NCI-H1694 treated with DMSO at 0.1 percent for 48 hours (cell line): ENCODE results near the gene COL15A1.

Experiments used
- DNase-seq: peaks from one replicate; lab custom pipeline; 2025; lab: John Stamatoyannopoulos, UW

COL15A1 gene

DNA sequence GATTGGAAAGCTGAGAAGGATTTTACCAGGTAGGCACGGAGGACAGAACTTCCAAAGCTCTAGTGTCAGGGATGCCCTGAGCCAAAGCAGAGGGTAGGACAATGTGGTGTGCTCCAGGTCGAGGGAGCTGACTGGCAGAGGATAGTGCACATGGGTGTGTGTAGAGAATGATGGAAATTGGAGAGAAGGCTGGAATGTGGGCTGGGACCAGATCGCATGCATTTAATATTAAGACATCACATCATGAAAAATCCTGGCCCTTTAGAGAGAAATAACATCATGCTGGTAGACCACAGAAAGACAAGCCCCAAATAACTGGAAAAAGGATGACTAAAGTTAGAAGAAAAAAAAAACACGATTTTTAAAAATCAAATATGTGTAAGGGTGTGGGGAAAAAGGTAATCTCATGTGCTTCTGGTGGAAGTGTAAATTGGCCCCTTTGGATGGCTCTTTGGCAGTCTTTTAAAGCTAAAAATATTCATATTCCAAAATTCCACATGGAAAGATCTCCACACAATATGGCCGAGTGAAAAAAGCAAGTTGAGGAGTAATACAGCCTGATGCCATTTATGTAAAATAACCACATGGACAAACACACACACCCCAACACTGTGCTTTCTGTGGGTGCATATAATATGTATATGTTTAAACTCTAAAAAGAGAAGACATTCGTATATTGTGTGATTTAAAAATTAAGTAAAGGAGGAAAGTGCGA lies 94.2 kb downstream of the COL15A1 start:
- peak; percentile 5 for DNase-seq

DNA sequence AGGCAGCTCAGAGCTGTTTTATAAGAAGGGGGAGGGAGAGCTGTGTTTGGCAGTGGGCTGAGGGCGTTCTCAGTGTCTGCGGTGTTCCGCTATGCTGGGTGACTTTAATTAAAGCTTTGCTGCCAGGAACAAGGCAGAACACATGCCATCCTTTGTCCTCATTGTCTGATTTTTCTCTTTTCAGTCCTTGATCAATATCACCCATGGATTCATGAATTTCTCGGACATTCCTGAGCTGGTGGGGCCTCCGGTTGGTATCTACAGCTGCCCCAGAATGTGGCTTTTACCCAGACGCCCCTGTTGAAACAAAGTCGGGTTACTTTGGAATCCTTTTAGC lies 94.7 kb downstream of the COL15A1 start:
- DNase-seq, result no peak

DNA sequence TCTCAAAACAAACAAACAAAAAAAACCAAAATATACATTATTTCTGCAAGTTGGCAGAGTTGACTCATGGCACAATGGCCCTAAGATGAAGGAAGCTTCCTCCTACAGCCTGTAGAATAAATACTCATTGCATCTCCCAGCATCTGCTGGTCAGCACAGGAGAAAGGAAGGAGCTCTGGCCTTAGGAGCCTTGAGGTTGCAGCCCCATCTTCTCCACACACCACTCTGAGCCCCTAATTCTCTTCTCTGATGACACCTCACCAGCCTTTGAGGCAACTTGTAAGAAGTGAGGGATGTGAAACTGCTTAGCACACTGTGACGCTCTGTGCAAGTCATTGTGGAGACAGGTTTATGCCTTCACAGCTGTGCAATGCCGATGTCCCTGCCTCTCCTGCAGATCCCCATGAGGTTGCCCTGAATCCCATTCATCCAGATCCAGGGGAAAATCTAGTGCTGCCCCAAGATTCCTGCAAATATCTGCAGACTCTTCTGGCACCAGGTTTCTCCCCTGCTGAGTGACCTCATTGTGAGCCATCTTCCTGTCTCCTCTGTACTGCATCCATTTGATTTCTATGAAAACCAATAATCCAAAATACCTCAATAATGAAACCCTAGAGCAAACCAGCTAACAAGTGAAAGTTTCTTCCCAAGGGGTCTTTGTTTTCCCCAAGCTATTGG lies 95.9 kb downstream of the COL15A1 start:
- no peak for DNase-seq

DNA sequence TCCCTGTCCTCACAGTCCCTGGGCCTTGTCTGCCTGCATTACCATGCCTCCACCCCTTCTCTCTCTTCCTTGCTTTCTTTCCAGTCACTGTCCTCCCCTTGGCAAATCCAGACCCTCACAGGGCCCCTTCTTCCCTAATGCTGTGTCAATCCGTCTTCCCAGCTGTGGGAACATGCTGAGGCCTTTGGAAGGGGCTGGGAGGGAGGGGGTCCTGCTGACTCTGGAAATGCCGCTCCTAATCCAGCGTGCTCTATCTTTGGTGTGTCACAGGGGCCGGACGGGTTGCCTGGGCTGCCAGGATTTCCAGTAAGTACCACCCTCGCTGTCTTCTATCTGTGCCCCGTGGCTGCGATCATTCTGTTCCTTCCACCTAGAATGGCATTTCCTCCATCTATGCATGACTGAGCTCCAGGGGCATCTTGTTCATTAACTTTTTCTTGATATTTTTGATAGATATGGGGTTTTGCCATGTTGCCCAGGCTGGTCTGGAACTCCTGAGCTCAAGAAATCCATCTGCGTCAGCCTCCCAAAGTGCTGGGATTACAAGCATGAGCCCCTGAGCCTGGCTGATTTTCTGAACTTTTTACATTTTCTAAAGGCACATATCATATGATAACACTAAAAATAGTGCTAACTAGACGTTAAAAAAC lies 96.7 kb downstream of the COL15A1 start:
- DNase-seq, result no peak

DNA sequence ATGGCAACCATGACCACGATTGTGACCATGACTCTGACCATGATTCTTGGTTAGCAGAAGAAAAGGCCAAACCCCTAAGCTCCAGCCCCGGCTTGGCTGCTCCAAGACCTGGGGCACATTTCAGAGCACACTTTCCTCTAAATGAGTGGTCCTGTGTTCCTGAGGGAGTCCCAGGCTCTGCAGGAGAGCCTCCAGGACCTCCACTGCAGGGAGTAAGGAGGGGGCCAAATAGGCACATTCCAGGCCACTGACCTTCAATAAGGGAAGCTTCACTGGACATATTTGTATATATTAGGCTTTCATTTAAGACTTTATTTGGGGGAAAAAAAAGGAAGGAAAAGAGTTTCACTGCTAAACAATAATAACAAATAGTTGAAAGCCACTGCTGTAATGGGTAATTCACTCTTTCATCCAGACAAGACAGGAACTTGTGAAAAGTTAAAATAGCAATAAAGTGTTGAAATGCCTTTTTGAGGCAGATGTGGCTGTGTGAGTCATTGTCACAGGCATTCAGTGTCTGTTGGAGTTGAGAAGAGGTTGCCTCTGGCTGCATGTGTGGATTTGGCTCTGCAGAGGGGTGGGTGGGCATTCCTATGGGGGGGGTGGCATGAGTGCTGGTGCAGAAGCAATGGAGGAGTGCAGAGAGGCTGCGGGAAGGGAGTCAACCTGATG lies 97.3 kb downstream of the COL15A1 start:
- DNase-seq, result no peak

DNA sequence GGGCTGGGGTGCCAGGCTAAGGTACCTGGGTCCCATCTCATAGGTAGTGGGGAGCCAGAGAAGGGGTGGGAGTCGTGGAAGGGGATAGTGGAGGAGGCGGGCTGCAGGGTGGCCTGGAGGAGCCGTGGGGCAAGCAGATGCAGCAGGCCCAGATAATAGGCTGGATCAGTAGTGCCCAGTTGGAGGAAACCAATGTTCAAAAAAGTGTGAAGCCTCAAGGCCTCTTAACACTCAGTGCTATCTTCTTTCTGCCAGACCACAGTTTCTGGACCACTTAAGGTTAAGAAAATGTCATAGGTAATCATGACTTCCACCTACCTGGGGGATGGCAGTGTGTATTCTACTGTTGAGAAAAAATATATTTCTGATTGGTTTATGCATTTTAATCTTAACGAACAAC lies 97.9 kb downstream of the COL15A1 start:
- no peak for DNase-seq

DNA sequence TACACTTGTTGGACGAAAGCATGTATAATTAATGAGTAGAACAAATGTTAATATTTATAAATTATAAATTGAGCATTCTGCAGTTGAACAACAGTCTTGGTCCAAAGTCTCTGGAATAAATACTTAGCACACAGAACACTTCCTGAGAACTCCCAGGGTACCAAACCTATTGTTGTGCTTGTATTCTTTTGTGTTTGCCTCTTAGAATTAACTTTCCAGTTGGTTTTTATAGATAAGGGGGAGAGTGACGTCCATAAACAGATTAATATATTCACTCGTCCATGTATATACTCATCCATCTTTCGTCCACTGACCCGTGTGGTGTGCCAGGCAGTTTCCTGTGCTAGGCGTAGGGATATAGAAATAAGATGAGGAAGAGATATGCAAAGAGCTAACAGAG lies 98.9 kb downstream of the COL15A1 start:
- no peak for DNase-seq

DNA sequence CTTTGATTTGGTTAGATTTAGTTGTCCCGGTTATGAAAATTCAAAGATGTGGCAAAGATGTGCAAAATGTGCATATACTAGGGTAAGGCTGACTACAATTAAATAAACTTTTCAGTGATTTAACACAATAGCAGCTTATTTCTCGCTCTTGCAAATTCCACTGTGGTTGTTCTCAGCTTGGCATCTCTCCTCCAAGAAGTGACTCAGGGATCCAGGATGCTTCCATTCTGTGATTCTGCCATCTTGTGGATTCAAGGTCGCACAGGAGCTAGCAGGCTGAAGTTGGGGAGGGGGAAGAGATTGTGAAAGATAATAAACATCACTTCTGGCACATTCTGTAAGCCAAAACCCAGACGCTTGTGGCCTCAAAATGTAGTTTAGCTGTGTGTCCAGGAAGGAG lies 101.1 kb downstream of the COL15A1 start:
- no peak for DNase-seq

DNA sequence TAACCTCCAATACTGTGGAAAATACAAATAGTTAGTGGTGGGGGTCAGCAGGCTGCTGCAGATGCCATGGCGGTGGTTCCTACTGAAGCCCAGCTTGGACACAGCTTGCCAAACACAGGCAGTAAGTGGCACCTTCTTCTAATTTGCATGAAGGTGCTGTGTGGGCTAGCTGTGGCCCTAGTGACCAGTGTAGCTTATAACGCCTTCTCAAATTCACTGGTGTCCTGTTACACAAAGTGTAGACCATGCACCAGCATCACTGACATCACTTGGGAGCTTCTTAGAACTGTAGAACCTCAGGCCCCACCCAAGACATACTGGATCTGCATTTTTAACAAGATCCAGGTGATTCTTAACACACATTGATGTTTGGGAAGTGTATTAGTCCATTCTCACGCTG lies 102.4 kb downstream of the COL15A1 start:
- DNase-seq, result no peak

DNA sequence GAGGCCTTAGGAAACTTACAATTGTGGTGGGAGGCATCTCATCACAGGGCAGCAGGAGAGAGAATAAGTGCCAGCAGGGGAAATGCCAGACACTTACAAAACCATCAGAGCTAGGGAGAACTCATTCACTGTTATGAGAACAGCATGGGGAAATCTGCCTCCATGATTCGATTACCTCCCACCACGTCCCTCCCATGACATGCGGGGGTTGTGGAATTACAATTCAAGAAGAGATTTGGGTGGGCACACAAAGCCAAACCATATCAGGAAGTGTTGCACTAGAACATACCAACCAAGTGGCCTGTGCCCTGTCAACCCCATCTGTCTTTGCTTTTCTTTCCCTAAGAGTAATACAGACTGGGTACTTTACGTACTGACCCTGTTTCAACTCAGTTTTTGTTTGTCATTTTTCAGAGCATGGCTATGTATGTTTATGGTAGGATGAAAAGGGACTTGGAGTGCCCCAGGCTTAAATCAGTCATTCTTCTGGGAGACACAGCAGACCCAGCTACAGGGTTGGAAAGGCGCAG lies 102.9 kb downstream of the COL15A1 start:
- no peak for DNase-seq

DNA sequence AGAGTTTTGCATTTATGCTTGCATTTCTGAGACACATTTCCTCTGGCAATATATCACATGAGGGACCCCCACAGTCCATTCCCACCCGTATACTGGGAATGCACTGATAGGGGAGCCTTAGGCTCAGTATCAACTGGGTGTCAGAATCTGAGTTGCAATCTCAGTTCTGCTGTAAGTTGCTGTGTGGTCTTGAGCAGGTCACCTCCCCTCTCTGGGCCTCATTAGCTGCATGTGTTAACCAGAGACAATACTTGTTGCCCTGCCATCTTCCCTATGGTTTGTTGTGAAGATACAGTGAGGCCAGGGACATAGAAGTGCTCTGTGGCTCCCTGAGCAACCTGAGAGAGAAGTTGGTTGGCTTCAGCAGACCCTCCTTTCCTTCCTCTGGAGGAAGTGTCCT lies 105.5 kb downstream of the COL15A1 start:
- no peak for DNase-seq

DNA sequence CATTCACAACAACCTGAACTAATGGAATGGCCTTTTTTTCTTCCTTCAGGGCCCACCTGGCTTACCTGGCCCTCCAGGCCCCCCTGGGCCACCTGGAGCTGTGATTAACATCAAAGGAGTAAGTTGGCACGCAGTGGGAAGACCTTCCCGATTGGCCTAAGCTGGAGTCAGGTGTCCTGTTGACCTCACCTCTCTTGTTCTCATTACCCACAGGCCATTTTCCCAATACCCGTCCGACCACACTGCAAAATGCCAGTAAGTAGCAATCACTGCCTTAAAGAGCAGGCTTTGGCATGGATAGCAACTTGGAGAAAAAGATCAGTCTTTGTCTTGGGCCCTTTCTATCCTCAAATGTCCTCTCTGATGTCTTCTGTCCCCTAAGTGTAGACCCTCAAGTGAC lies 105.9 kb downstream of the COL15A1 start:
- no peak for DNase-seq

DNA sequence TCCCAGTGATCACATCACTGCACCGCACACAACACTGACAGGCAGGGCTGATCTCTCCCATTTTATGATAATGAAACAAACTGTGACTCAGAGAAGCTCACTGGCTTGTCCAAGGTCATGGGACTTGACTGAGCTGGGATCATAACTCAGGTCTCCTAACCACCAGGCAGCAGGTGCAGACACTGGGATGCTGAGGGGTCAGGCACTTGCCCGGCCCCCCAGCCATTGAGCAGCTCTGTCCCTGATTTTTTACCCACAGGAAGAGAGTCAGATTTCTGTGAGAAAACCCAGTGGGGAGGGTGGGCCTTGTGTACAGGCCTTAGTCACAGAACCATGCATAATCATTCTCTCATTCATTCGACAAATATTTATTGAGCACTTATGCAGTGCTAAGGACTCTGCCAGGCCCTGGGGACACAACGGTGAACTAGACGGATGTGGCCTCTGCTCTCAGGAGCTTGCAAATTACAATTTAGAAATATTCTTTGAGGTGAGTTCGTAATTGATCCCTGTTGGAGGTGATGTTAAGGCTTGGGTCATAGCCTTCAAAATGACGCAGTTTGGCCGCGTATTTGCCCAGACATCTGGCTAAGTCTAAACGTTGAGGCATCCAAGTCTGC lies 106.7 kb downstream of the COL15A1 start:
- DNase-seq, result no peak

DNA sequence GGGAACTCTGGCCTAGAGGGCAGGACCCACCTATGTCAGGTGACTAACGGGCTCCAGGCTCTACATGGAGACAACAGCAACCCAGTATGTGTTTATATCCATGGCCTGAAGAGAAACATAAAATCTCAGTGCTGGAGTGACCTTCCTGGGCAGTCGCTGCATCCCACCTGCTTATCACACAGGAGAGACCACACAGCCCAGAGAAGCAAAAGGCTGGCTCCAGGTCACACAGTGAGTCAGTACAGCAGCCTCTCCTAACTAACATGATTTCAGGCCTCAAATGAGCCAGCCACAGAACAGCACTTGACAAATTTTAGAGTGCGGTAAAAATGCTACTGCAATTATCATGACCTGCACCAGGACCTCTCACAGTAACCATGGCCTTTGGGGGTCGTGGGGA lies 107.2 kb downstream of the COL15A1 start:
- DNase-seq, result no peak

DNA sequence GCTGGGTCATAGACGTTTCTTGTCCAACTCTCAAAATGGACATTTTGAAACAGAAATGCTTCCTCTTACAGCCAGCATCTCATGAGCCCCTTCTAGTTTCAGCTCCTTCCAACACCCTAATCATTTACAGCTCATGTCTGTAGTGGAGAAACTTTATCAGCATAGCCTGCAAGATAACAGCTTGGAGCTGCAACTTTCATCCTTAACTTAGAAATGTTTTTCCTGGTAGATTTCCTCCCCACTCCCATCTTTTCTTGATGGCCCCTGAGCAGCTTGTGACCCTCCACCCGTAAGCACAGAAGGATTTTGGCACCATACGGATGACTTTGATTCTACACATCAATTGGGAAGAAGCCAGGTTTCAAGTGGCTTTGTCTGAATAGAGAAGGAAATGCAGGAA lies 107.7 kb downstream of the COL15A1 start:
- DNase-seq, result no peak

DNA sequence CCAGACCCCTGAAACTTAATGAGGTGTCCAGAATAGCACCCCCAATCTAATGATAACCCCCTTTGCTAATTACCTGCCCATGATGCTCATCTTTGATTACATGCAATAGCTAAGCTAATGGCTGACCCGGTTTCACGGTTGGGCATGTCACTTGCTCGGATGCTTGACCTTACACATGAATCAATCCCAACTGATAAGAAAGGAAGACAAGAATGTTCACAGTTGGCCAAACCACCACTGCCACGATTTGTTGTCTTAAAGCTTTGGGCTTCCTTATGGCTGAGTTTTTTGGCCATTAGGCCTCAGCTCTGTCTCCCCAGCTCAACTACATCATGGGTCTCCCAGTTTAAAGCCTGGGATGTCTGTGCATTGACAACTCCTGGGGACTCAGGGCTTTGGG lies 108.1 kb downstream of the COL15A1 start:
- DNase-seq, result no peak

DNA sequence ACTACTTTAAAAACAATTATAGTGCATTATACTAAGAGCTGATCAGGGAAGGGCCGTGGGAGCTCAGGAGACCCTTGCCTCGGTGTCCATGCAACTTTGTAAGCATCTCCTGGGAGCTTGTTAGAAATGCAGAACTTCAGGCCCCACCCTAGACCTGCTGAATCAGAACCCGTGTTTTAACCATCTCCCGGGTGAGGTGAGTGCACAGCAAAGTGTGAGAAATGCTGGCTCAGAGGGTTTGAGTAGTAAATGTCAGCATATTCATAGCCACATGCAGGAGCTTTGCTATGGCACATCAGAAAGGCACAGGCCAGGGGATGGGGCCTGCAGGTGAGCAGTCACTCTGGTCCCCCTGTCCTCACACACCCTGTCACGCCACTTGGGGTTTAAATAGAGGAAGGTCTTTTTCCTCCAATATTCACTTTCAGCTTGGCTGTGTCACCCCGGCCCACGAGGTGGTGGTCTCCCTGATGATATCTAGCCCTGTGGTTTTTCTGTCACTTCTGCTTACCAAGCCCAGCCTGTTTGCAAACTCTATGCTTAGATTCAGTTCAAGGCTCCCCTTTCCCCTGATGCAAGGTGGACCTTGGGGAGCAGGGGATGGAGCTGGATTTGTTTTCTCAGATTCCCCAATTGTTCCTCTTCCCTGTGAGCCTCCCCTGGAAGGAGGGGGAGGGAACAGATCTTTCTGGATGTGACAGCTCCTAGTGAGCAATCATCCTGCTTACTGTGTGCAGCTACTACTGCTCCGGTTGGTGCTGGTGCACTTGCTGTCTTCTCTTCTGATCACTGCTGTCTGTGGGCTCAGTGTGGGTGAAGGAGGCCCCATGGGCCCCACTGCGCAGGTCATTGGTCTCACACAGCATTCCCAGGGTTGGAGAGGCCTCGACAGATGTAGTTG lies 109.4 kb downstream of the COL15A1 start:
- DNase-seq, result no peak

DNA sequence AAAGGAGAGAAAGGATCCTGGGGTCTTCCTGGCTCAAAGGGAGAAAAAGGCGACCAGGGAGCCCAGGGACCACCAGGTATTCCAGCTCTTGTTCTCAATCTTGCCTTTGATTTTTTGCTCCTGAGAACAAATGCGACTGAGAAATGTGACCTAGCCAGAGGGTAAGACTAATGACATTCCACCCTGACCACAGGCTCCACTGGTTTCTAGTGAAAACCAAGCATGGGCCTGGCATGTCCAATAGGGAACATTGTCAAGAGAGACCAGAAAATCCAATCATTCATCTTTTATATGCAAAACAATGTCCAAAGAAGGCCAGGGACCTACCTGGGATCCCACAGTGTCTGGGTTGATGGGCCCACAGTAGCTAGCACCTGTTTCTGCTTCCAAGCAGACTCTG lies 110.9 kb downstream of the COL15A1 start:
- no peak for DNase-seq

DNA sequence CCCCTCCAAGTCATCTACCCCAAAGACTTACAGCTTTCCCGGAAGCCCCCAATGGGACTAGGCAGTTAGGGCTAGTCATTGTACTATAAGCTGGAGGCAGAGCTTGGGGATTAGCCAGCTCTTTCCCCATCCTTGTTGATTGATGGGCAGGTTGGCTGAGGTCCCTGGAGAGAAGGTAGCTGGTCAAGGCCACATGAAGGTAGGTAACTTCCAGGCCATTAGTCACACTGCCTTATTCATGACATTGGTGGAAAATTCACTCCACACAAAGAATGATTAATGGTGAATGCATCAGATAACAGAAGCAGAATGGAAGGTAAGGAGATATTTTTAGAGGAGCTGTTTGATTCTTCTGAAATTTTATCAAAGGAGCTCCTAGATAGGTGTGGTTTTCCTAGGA lies 111.7 kb downstream of the COL15A1 start:
- DNase-seq, result no peak

DNA sequence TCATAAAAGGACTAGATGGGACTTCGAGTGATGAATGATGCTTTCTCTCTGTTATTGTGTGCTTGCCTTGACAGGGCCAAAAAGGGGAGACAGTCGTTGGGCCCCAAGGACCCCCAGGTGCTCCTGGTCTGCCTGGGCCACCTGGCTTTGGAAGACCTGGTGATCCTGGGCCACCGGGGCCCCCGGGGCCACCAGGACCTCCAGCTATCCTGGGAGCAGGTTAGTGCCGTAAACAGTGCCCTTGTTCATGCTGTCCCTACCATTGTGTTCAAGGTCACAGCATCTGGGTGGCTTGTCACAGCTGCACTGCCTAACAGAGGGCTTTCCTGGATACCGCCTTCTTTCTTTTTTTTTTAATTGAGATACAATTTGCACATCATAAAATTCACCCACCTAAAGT lies 112.5 kb downstream of the COL15A1 start:
- DNase-seq, result no peak
